Dendritic cell treated with granulocyte-macrophage colony-stimulating factor and Interleukin-4, amounts not matched to agents 40 ng/mL and 50 ng/mL, for 4 days (primary cell): ENCODE data around the gene SHC3.

ENCODE experiments used
- H3K27ac Mint-ChIP-seq: one replicate; pipeline ENCODE4 v1.8.0; 2022; ENCODE audit warnings: mild to moderate bottlenecking, mixed read lengths
- H3K27me3 Mint-ChIP-seq: one replicate; pipeline ENCODE4 v1.8.0; 2022; ENCODE audit warnings: mild to moderate bottlenecking, mixed read lengths
- H3K36me3 Mint-ChIP-seq: one replicate; pipeline ENCODE4 v1.8.0; 2022; ENCODE audit warnings: low read depth, mixed read lengths
- H3K4me1 Mint-ChIP-seq: one replicate; pipeline ENCODE4 v1.8.0; 2022; ENCODE audit warnings: low read depth, mixed read lengths
- H3K4me3 Mint-ChIP-seq: one replicate; pipeline ENCODE4 v1.8.0; 2022; ENCODE audit warnings: mild to moderate bottlenecking, moderate library complexity, mixed read lengths
- H3K9me3 Mint-ChIP-seq: one replicate; pipeline ENCODE4 v1.8.0; 2022; ENCODE audit warnings: mixed read lengths
- intact Hi-C: fragments of 100-400 bp; cut with micrococcal nuclease; formaldehyde crosslinking; loops from one replicate; pipeline ENCODE4 v1.15.0; 2022

The SHC3 gene

GRCh38 chr9:89020754-89021153 lies 157.9 kb downstream of the SHC3 start:
- Mint-ChIP-seq H3K27ac (no peak overlapping the region), H3K4me3 (no peak overlapping the region), H3K9me3 (no peaks in the 10 kb centered on the region), H3K27me3 (peaks cover 12% of the 10 kb centered on the region), H3K36me3 (no peaks in the 10 kb centered on the region), H3K4me1 (peaks cover 21% of the 10 kb centered on the region)
- intact Hi-C loops, result no loop called here

GRCh38 chr9:89015336-89015735 lies 163.3 kb downstream of the SHC3 start:
- intact Hi-C loops, result no loop called here
- peaks cover 30% of the 10 kb centered on the region for H3K27me3 Mint-ChIP-seq
- no peak overlapping the region for H3K4me3 Mint-ChIP-seq
- H3K36me3 Mint-ChIP-seq, result no peaks in the 10 kb centered on the region
- no peaks in the 10 kb centered on the region for H3K9me3 Mint-ChIP-seq
- no peak overlapping the region for H3K27ac Mint-ChIP-seq
- no peaks in the 10 kb centered on the region for H3K4me1 Mint-ChIP-seq

GRCh38 chr9:89014153-89014552 lies 164.5 kb downstream of the SHC3 start:
- Mint-ChIP-seq H3K27ac (no peak overlapping the region), H3K4me1 (peaks cover 10% of the 10 kb centered on the region), H3K9me3 (no peaks in the 10 kb centered on the region), H3K36me3 (no peaks in the 10 kb centered on the region), H3K27me3 (peaks cover 27% of the 10 kb centered on the region), H3K4me3 (no peak overlapping the region)
- intact Hi-C loops, result no loop called here

GRCh38 chr9:89013660-89014059 lies 165.0 kb downstream of the SHC3 start:
- Mint-ChIP-seq H3K36me3 (no peaks in the 10 kb centered on the region), H3K4me1 (peaks cover 15% of the 10 kb centered on the region), H3K4me3 (no peak overlapping the region), H3K27ac (no peak overlapping the region), H3K27me3 (peaks cover 27% of the 10 kb centered on the region), H3K9me3 (no peaks in the 10 kb centered on the region)
- intact Hi-C loops, result no loop called here

GRCh38 chr9:89012294-89013042 lies 166.2 kb downstream of the SHC3 start:
- Mint-ChIP-seq H3K27me3 (peaks cover 25% of the 10 kb centered on the region), H3K4me1 (peaks cover 22% of the 10 kb centered on the region), H3K4me3 (no peak overlapping the region), H3K9me3 (no peaks in the 10 kb centered on the region), H3K27ac (no peak overlapping the region), H3K36me3 (no peaks in the 10 kb centered on the region)
- intact Hi-C loops, result no loop called here

- Mint-ChIP-seq H3K4me1 (peaks cover 23% of the 10 kb centered on the region), H3K27me3 (peaks cover 21% of the 10 kb centered on the region), H3K9me3 (no peaks in the 10 kb centered on the region), H3K36me3 (no peaks in the 10 kb centered on the region), H3K27ac (no peak overlapping the region), H3K4me3 (no peak overlapping the region)
- intact Hi-C loops, result no loop called here
These were observed 166.9 kb downstream of the SHC3 start for GRCh38 chr9:89011683-89012082.

GRCh38 chr9:89010526-89011111 lies 168.0 kb downstream of the SHC3 start:
- no peak overlapping the region for H3K27ac Mint-ChIP-seq
- H3K4me3 Mint-ChIP-seq, result no peak overlapping the region
- intact Hi-C loops, result no loop called here
- H3K9me3 Mint-ChIP-seq, result no peaks in the 10 kb centered on the region
- peaks cover 18% of the 10 kb centered on the region for H3K27me3 Mint-ChIP-seq
- no peaks in the 10 kb centered on the region for H3K36me3 Mint-ChIP-seq
- H3K4me1 Mint-ChIP-seq, result peaks cover 23% of the 10 kb centered on the region

- H3K27me3 Mint-ChIP-seq, result peaks cover 13% of the 10 kb centered on the region
- intact Hi-C loops, result no loop called here
These were observed 168.6 kb downstream of the SHC3 start for GRCh38 chr9:89010056-89010455.

GRCh38 chr9:89009546-89009840 lies 169.1 kb downstream of the SHC3 start:
- intact Hi-C loops, result no loop called here
- H3K36me3 Mint-ChIP-seq, result no peaks in the 10 kb centered on the region
- H3K27ac Mint-ChIP-seq, result no peak overlapping the region
- H3K27me3 Mint-ChIP-seq, result peaks cover 10% of the 10 kb centered on the region
- no peaks in the 10 kb centered on the region for H3K9me3 Mint-ChIP-seq
- no peak overlapping the region for H3K4me3 Mint-ChIP-seq
- peaks cover 23% of the 10 kb centered on the region for H3K4me1 Mint-ChIP-seq

More at GRCh38 chr9:89010056-89010455, 168.6 kb downstream of the SHC3 start:
- no peaks in the 10 kb centered on the region for H3K9me3 Mint-ChIP-seq
- H3K36me3 Mint-ChIP-seq, result no peaks in the 10 kb centered on the region
- H3K4me1 Mint-ChIP-seq, result peaks cover 23% of the 10 kb centered on the region
- H3K27ac Mint-ChIP-seq, result no peak overlapping the region
- H3K4me3 Mint-ChIP-seq, result no peak overlapping the region

- Mint-ChIP-seq H3K27me3 (peaks cover 8% of the 10 kb centered on the region), H3K4me3 (no peak overlapping the region), H3K27ac (peak overlapping the region; percentile 50), H3K9me3 (no peaks in the 10 kb centered on the region), H3K36me3 (no peaks in the 10 kb centered on the region), H3K4me1 (peaks cover 23% of the 10 kb centered on the region)
- intact Hi-C loops, result no loop called here
These were observed 169.7 kb downstream of the SHC3 start for GRCh38 chr9:89008744-89009545.

- H3K36me3 Mint-ChIP-seq, result no peaks in the 10 kb centered on the region
- H3K4me3 Mint-ChIP-seq, result no peak overlapping the region
- peak overlapping the region; percentile 50 for H3K27ac Mint-ChIP-seq
- peaks cover 6% of the 10 kb centered on the region for H3K27me3 Mint-ChIP-seq
- intact Hi-C loops, result no loop called here
- peaks cover 23% of the 10 kb centered on the region for H3K4me1 Mint-ChIP-seq
- H3K9me3 Mint-ChIP-seq, result no peaks in the 10 kb centered on the region
These were observed 170.4 kb downstream of the SHC3 start for GRCh38 chr9:89008055-89008743.

- Mint-ChIP-seq H3K4me1 (peaks cover 23% of the 10 kb centered on the region), H3K4me3 (no peak overlapping the region), H3K36me3 (no peaks in the 10 kb centered on the region), H3K27me3 (peaks cover 3% of the 10 kb centered on the region), H3K27ac (no peak overlapping the region), H3K9me3 (no peaks in the 10 kb centered on the region)
- intact Hi-C loops, result no loop called here
These were observed 171.3 kb downstream of the SHC3 start for GRCh38 chr9:89006996-89007967.

- H3K27me3 Mint-ChIP-seq, result no peaks in the 10 kb centered on the region
- H3K36me3 Mint-ChIP-seq, result peaks cover 7% of the 10 kb centered on the region
- intact Hi-C loops, result no loop called here
- H3K4me1 Mint-ChIP-seq, result peaks cover 23% of the 10 kb centered on the region
- H3K4me3 Mint-ChIP-seq, result no peak overlapping the region
- no peak overlapping the region for H3K27ac Mint-ChIP-seq
- no peaks in the 10 kb centered on the region for H3K9me3 Mint-ChIP-seq
These were observed 172.4 kb downstream of the SHC3 start for GRCh38 chr9:89006267-89006666.
